Measurements from ENCODE around the gene CNOT6L.

DNA sequence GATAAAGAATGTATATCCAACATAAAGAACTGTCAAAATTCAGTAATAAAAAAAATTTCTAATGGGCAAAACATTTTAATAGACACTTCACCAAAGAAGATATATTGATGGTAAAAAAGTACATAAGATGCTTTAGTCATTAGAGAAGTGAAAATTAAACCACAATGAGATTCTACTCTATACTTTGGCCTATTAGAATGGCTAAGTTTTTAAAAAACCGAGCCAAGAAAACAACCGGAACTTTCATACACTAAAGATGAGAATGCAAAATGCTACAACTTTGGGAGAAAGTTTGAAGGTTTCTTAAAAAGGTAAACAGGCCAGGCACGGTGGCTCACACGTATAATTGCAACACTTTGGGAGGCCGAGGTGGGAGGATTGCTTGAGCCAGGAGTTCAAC, 20.8 kb downstream of the CNOT6L start:
- TF ChIP-seq, protein P1, sequence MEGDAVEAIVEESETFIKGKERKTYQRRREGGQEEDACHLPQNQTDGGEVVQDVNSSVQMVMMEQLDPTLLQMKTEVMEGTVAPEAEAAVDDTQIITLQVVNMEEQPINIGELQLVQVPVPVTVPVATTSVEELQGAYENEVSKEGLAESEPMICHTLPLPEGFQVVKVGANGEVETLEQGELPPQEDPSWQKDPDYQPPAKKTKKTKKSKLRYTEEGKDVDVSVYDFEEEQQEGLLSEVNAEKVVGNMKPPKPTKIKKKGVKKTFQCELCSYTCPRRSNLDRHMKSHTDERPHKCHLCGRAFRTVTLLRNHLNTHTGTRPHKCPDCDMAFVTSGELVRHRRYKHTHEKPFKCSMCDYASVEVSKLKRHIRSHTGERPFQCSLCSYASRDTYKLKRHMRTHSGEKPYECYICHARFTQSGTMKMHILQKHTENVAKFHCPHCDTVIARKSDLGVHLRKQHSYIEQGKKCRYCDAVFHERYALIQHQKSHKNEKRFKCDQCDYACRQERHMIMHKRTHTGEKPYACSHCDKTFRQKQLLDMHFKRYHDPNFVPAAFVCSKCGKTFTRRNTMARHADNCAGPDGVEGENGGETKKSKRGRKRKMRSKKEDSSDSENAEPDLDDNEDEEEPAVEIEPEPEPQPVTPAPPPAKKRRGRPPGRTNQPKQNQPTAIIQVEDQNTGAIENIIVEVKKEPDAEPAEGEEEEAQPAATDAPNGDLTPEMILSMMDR (IDR thresholded peaks at IDR 0.05), result no peak
- TF ChIP-seq POLR2A (IDR thresholded peaks at IDR 0.05), result no peak
